Neutrophil (primary cell): ENCODE data around the gene L3MBTL1.

Experiments
- H3K27ac ChIP-seq: fragments of 200-600 bp; sonication (generic); 2 replicates; pipeline ENCODE4 v1.5.1; 2016; ENCODE audit warnings: mild to moderate bottlenecking, moderate library complexity
- H3K27me3 ChIP-seq: fragments of 200-600 bp; sonication (generic); 2 replicates; pipeline ENCODE4 v1.6.0; 2016; ENCODE audit warnings: mild to moderate bottlenecking
- H3K36me3 ChIP-seq: fragments of 200-600 bp; sonication (generic); 2 replicates; pipeline ENCODE4 v1.5.1; 2017
- H3K4me1 ChIP-seq, 2 experiments: fragments of 200-600 bp in 1 of 2; sonication (generic) in 1 of 2; 1 replicate in 1 of 2; 2 replicates in 1 of 2; pipeline versions ENCODE4 v1.5.1 to v1.6.1; 2013 to 2016; ENCODE audit warnings: low read depth in 1 of 2, low read length in 1 of 2, mild to moderate bottlenecking in 1 of 2, moderate library complexity in 1 of 2; ENCODE audit not compliant: control insufficient read depth in 1 of 2, insufficient read depth in 1 of 2
- H3K4me3 ChIP-seq, 2 experiments: fragments of 200-600 bp in 1 of 2; sonication (generic) in 1 of 2; 1 replicate in 1 of 2; 2 replicates in 1 of 2; pipeline ENCODE4 v1.5.1; 2013 to 2016; ENCODE audit warnings: low read depth in 1 of 2, low read length in 1 of 2, mild to moderate bottlenecking in 1 of 2, moderate library complexity in 1 of 2
- H3K9me3 ChIP-seq: fragments of 200-600 bp; sonication (generic); 2 replicates; pipeline ENCODE4 v1.5.1; 2016
- TF ChIP-seq, protein P1 (sequence below): fragments of 200-600 bp; sonication (generic); IDR thresholded peaks from 2 replicates; pipeline ENCODE4 v1.5.1; 2016; ENCODE audit warnings: antibody characterized with exemption

L3MBTL1 gene

GRCh38 chr20:43541214-43541613 lies 33.7 kb downstream of the L3MBTL1 start:
- Histone ChIP-seq H3K4me3 (no peak overlapping the region), H3K27ac (no peak overlapping the region), H3K36me3 (peaks cover 12% of the 10 kb centered on the region), H3K9me3 (no peaks in the 10 kb centered on the region), H3K27me3 (no peaks in the 10 kb centered on the region), H3K4me1 (peaks cover 23 to 25% of the 10 kb centered on the region in 2 experiments)
- TF ChIP-seq, protein P1, sequence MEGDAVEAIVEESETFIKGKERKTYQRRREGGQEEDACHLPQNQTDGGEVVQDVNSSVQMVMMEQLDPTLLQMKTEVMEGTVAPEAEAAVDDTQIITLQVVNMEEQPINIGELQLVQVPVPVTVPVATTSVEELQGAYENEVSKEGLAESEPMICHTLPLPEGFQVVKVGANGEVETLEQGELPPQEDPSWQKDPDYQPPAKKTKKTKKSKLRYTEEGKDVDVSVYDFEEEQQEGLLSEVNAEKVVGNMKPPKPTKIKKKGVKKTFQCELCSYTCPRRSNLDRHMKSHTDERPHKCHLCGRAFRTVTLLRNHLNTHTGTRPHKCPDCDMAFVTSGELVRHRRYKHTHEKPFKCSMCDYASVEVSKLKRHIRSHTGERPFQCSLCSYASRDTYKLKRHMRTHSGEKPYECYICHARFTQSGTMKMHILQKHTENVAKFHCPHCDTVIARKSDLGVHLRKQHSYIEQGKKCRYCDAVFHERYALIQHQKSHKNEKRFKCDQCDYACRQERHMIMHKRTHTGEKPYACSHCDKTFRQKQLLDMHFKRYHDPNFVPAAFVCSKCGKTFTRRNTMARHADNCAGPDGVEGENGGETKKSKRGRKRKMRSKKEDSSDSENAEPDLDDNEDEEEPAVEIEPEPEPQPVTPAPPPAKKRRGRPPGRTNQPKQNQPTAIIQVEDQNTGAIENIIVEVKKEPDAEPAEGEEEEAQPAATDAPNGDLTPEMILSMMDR, result no peak

GRCh38 chr20:43542161-43542560 lies 34.7 kb downstream of the L3MBTL1 start:
- H3K36me3 ChIP-seq, result peaks cover 12% of the 10 kb centered on the region
- no peak overlapping the region for H3K4me3 ChIP-seq
- TF ChIP-seq, protein P1, result no peak
- H3K4me1 ChIP-seq, result peaks cover 18% of the 10 kb centered on the region in 2 experiments
- no peaks in the 10 kb centered on the region for H3K9me3 ChIP-seq
- no peaks in the 10 kb centered on the region for H3K27me3 ChIP-seq
- H3K27ac ChIP-seq, result no peak overlapping the region

DNA sequence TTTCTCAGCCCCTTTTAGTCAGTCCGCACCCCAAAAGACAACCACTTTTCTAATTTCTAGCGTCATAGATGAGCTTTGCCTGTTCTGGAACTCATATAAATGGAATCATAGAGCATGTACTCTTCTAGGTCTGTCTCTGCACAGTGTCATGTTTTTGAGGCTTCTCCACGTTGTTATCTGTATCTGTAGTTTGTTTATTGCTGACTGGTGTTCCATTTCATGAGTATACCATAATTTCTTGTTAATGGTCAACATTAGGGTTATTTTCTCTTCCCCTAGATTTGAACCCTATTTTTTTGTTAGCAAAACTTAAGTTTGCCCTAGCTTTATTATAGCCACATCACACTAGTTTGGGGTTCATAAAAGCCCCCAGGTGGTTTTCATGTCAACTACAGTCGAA lies 35.2 kb downstream of the L3MBTL1 start:
- Histone ChIP-seq H3K4me3 (no peak overlapping the region), H3K27me3 (no peaks in the 10 kb centered on the region), H3K9me3 (no peaks in the 10 kb centered on the region), H3K4me1 (peaks cover 12 to 13% of the 10 kb centered on the region in 2 experiments), H3K27ac (no peak overlapping the region), H3K36me3 (peaks cover 12% of the 10 kb centered on the region)
- TF ChIP-seq, protein P1, result no peak

DNA sequence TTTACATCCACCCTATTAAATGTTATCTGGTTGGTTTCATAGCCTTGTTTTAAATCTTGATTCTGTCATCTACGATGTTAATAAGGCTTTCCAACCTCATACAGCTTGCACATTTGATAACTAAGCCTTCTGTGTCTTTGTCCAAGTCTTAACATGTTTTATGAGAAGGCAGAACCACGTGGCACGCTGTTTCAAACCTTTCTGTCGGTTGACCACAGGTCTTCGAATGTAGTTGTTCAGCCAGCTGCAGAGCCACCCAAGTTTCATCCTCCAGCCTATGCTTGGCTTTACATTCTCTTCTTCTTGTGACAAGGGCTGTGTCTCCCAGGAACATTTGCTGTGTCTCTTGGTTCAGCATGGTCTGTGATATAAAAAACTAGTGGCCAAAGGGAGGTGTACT lies 35.6 kb downstream of the L3MBTL1 start:
- Histone ChIP-seq H3K27me3 (no peaks in the 10 kb centered on the region), H3K36me3 (peaks cover 13% of the 10 kb centered on the region), H3K27ac (no peak overlapping the region), H3K9me3 (no peaks in the 10 kb centered on the region), H3K4me3 (no peak overlapping the region), H3K4me1 (peaks cover 8 to 9% of the 10 kb centered on the region in 2 experiments)
- TF ChIP-seq, protein P1, result no peak

DNA sequence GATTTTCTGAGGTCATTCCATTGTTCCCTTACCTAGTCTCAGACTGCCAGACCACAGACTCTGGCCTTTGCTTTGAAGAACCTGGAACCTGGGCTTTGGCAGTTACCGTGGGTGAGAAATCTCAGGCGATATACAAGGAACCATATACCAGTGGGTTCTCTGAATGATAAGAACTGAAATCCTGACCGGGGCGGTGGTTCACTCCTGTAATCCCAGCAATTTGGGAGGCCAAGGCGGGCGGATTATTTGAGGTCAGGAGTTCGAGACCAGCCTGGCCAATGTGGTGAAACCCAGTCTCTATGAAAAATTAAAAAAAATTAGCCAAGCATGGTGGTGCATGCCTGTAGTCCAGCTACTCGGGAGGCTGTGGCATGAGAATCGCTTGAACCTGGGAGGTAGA lies 37.0 kb downstream of the L3MBTL1 start:
- Histone ChIP-seq H3K4me1 (no peaks in the 10 kb centered on the region), H3K9me3 (no peaks in the 10 kb centered on the region), H3K4me3 (no peak overlapping the region), H3K36me3 (peaks cover 15% of the 10 kb centered on the region), H3K27ac (no peak overlapping the region), H3K27me3 (no peaks in the 10 kb centered on the region)
- TF ChIP-seq, protein P1, result no peak
